Liver (tissue), 9 donors: ENCODE data around the gene CARS1. TPM values are rescaled to one million over a fixed set of nuclear protein-coding genes. Genes with fewer than 3 reads are reported as not detected.

Source experiments
- DNase-seq: peaks from one replicate; pipeline ENCODE4 v3.0.0-alpha.2; 2017; ENCODE audit warnings: low spot score
- H3K27ac ChIP-seq, 2 donors: one replicate each; pipeline ENCODE4 v1.7.0; 2013; ENCODE audit warnings: inconsistent platforms in 2 of 2, low read length in 2 of 2, control low read depth in 1 of 2, low read depth in 1 of 2, mild to moderate bottlenecking in 1 of 2
- H3K27me3 ChIP-seq, 4 donors: one replicate each; pipeline versions ENCODE4 v1.6.1 to v1.7.0; 2013; ENCODE audit warnings: low read length in 3 of 4, inconsistent platforms in 1 of 4, mild to moderate bottlenecking in 1 of 4, moderate library complexity in 1 of 4; ENCODE audit not compliant: control insufficient read depth in 4 of 4, insufficient read depth in 4 of 4
- H3K36me3 ChIP-seq, 4 donors: one replicate each; pipeline versions ENCODE4 v1.6.1 to v1.7.0; 2013; ENCODE audit warnings: low read length in 3 of 4, mild to moderate bottlenecking in 3 of 4, low read depth in 1 of 4, moderate library complexity in 1 of 4; ENCODE audit not compliant: control insufficient read depth in 4 of 4, insufficient read depth in 3 of 4
- H3K4me1 ChIP-seq, 4 donors: one replicate each; pipeline versions ENCODE4 v1.6.1 to v1.7.0; 2013; ENCODE audit warnings: low read length in 3 of 4, mild to moderate bottlenecking in 3 of 4, moderate library complexity in 1 of 4; ENCODE audit not compliant: control insufficient read depth in 4 of 4, insufficient read depth in 4 of 4
- H3K4me3 ChIP-seq, 3 donors: one replicate each; pipeline versions ENCODE4 v1.6.1 to v1.7.0; 2013; ENCODE audit warnings: low read length in 3 of 3, control low read depth in 1 of 3, low read depth in 1 of 3, mild to moderate bottlenecking in 1 of 3
- H3K9ac ChIP-seq, 2 donors: one replicate each; pipeline ENCODE4 v1.7.0; 2013; ENCODE audit warnings: low read length in 2 of 2, mild to moderate bottlenecking in 2 of 2, moderate library complexity in 2 of 2, control low read depth in 1 of 2, low read depth in 1 of 2
- H3K9me3 ChIP-seq, 4 donors: one replicate each; pipeline versions ENCODE4 v1.6.1 to v1.7.0; 2013; ENCODE audit warnings: low read length in 3 of 4; ENCODE audit not compliant: control insufficient read depth in 4 of 4
- EGR1 ChIP-seq, 2 donors: IDR thresholded peaks; 2 replicates each; pipeline ENCODE4 v1.6.1; 2016 to 2018; ENCODE audit warnings: antibody characterized with exemption in 2 of 2, low read depth in 2 of 2
- FOXA1 ChIP-seq: IDR thresholded peaks from 2 replicates; pipeline ENCODE4 v1.6.1; 2016; ENCODE audit warnings: antibody characterized with exemption
- FOXA2 ChIP-seq: IDR thresholded peaks from 2 replicates; pipeline ENCODE4 v1.6.1; 2016; ENCODE audit warnings: antibody characterized with exemption
- GABPA ChIP-seq, 2 donors: IDR thresholded peaks in 1 of 2; conservative IDR thresholded peaks in 1 of 2; 2 replicates each; pipeline ENCODE4 v1.6.1; 2016; ENCODE audit warnings: antibody characterized with exemption in 2 of 2, mild to moderate bottlenecking in 1 of 2, moderate library complexity in 1 of 2
- HNF4A ChIP-seq, 2 donors: conservative IDR thresholded peaks; 2 replicates each; pipeline ENCODE4 v1.6.1; 2016; ENCODE audit warnings: antibody characterized with exemption in 2 of 2, mild to moderate bottlenecking in 2 of 2
- HNF4G ChIP-seq: IDR thresholded peaks from 2 replicates; pipeline ENCODE4 v1.6.1; 2016; ENCODE audit warnings: antibody characterized with exemption
- JUND ChIP-seq, 2 donors: IDR thresholded peaks; 2 replicates each; pipeline ENCODE4 v1.6.1; 2016; ENCODE audit warnings: antibody characterized with exemption in 2 of 2
- NR2F2 ChIP-seq: IDR thresholded peaks from 2 replicates; pipeline ENCODE4 v1.6.1; 2016; ENCODE audit warnings: antibody characterized with exemption
- RAD21 ChIP-seq, 2 donors: IDR thresholded peaks; 2 replicates each; pipeline ENCODE4 v1.6.1; 2016; ENCODE audit warnings: antibody characterized with exemption in 2 of 2, mild to moderate bottlenecking in 2 of 2
- RXRA ChIP-seq, 2 donors: IDR thresholded peaks; 2 replicates each; pipeline ENCODE4 v1.6.1; 2017 to 2018; ENCODE audit warnings: antibody characterized with exemption in 2 of 2, mild to moderate bottlenecking in 1 of 2
- SP1 ChIP-seq: IDR thresholded peaks from 2 replicates; pipeline ENCODE4 v1.6.1; 2018; ENCODE audit warnings: antibody characterized with exemption, mild to moderate bottlenecking
- TAF1 ChIP-seq: conservative IDR thresholded peaks from 2 replicates; pipeline ENCODE4 v1.6.1; 2016; ENCODE audit warnings: antibody characterized with exemption, mild to moderate bottlenecking
- YY1 ChIP-seq: IDR thresholded peaks from 2 replicates; pipeline ENCODE4 v1.6.1; 2016; ENCODE audit warnings: antibody characterized with exemption, mild to moderate bottlenecking
- WGBS: extraction: QIAGEN DNeasy Blood & Tissue Kit; methylation state at CpG from one replicate; pipeline ENCODE4 v1.1.7; 2013; 5-methylcytosine and 5-hydroxymethylcytosine counted together
- polyA plus RNA-seq, 2 donors: library from polyadenylated mRNA; stranded (reverse) in 1 of 2; unstranded in 1 of 2; fragments of 200-250 nt in 1 of 2; fragments of >200 nt in 1 of 2; fragmentation: Nextera tagmentation in 1 of 2; extraction: Ambion mirVana in 1 of 2; gene quantifications; one replicate each; pipeline versions ENCODE4 v1.2.1 to v1.2.3, GENCODE V29; 2013 to 2015
- total RNA-seq, 2 donors: library from RNA; depleted of rRNA; stranded (reverse); fragments of >200 nt; gene quantifications; one replicate each; pipeline ENCODE4 v1.2.3, GENCODE V29; 2014
- TF ChIP-seq, protein P1 (sequence below): IDR thresholded peaks from 2 replicates; pipeline ENCODE4 v1.6.1; 2016; ENCODE audit warnings: antibody characterized with exemption
- TF ChIP-seq, protein P2 (sequence below): IDR thresholded peaks from 2 replicates; pipeline ENCODE4 v1.6.1; 2016; ENCODE audit warnings: antibody characterized with exemption
- TF ChIP-seq, protein P3 (sequence below): fragments of 150-350 bp; IDR thresholded peaks from 2 replicates; pipeline ENCODE4 v1.5.1; 2017; ENCODE audit warnings: improper control_type of control experiment, low read depth, low read length; ENCODE audit not compliant: missing input control
- TF ChIP-seq, protein P4 (sequence below): IDR thresholded peaks from 2 replicates; pipeline ENCODE4 v1.6.1; 2016; ENCODE audit warnings: antibody characterized with exemption
- TF ChIP-seq, protein P5 (sequence below): IDR thresholded peaks from 2 replicates; pipeline ENCODE4 v1.6.1; 2016; ENCODE audit warnings: antibody characterized with exemption, mild to moderate bottlenecking
- donor health status: healthy.
- donor health status: healthy.
- donor health status: healthy.
- donor health status: healthy.
- donor health status: healthy.

The CARS1 gene
- total and polyA plus RNA-seq, 4 donors, result 15.2 to 40.1 (median 22.1) TPM

DNA sequence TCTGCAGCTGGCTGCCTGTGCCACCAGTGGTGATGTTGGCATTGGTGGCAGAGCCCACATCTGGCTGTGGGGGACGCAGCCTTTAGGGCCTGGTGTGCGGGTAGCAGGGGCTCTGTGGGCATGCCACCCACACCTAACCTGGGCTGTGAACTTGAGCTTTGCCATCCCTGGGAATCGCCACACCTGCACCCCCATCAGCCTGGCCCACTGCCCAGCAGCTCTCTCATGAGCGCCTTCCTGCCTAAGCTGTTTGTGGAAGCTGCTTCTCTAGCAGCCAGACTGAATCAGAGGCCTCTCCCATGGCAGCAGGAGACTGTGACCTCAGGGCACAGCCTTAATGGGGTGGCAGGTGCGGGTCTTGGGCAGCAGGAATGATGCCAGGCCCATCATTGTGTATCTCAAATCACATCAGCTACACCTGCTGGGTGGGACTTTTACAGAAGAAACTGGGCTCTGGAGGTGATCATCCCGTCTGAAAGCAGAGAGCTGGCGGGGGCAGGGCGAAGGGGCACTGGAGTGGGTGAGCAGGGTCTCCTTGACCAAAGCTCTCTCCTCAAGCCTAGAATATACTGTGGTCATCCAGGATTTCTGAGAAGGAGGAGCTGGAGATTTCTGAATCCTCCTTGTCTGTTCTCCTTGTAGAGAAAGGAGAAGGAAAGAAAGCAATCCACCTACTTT, 17.8 kb upstream of the CARS1 start:
- H3K9me3 ChIP-seq, result no peaks in the 10 kb centered on the region
- no peak overlapping the region for H3K4me3 ChIP-seq
- no peaks in the 10 kb centered on the region for H3K4me1 ChIP-seq
- 84% methylated on average over 8 of the region's 8 CpGs for WGBS
- H3K9ac ChIP-seq, result no peak overlapping the region
- no peaks in the 10 kb centered on the region for H3K27me3 ChIP-seq
- H3K36me3 ChIP-seq, result no peaks in the 10 kb centered on the region
- H3K27ac ChIP-seq, result no peak overlapping the region
- TF ChIP-seq, protein P1, sequence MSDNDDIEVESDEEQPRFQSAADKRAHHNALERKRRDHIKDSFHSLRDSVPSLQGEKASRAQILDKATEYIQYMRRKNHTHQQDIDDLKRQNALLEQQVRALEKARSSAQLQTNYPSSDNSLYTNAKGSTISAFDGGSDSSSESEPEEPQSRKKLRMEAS, result no peak
- TF ChIP-seq GABPA (IDR thresholded peaks at IDR 0.05 in 1 of 2, conservative IDR thresholded peaks at IDR 0.05 in 1 of 2), result no peak
- TF ChIP-seq, protein P2, sequence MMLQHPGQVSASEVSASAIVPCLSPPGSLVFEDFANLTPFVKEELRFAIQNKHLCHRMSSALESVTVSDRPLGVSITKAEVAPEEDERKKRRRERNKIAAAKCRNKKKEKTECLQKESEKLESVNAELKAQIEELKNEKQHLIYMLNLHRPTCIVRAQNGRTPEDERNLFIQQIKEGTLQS, result no peak
- TF ChIP-seq TAF1, result no peak
- TF ChIP-seq NR2F2, result no peak
- TF ChIP-seq HNF4G, result no peak
- TF ChIP-seq YY1, result no peak
- no peak for TF ChIP-seq RAD21 (IDR thresholded peaks at IDR 0.05)
- TF ChIP-seq SP1, result no peak
- TF ChIP-seq RXRA (IDR thresholded peaks at IDR 0.05), result no peak
- TF ChIP-seq, protein P3, sequence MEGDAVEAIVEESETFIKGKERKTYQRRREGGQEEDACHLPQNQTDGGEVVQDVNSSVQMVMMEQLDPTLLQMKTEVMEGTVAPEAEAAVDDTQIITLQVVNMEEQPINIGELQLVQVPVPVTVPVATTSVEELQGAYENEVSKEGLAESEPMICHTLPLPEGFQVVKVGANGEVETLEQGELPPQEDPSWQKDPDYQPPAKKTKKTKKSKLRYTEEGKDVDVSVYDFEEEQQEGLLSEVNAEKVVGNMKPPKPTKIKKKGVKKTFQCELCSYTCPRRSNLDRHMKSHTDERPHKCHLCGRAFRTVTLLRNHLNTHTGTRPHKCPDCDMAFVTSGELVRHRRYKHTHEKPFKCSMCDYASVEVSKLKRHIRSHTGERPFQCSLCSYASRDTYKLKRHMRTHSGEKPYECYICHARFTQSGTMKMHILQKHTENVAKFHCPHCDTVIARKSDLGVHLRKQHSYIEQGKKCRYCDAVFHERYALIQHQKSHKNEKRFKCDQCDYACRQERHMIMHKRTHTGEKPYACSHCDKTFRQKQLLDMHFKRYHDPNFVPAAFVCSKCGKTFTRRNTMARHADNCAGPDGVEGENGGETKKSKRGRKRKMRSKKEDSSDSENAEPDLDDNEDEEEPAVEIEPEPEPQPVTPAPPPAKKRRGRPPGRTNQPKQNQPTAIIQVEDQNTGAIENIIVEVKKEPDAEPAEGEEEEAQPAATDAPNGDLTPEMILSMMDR, result no peak
- no peak for TF ChIP-seq EGR1 (IDR thresholded peaks at IDR 0.05; ENCODE audit: low read depth in 2 of 2)
- TF ChIP-seq, protein P4, sequence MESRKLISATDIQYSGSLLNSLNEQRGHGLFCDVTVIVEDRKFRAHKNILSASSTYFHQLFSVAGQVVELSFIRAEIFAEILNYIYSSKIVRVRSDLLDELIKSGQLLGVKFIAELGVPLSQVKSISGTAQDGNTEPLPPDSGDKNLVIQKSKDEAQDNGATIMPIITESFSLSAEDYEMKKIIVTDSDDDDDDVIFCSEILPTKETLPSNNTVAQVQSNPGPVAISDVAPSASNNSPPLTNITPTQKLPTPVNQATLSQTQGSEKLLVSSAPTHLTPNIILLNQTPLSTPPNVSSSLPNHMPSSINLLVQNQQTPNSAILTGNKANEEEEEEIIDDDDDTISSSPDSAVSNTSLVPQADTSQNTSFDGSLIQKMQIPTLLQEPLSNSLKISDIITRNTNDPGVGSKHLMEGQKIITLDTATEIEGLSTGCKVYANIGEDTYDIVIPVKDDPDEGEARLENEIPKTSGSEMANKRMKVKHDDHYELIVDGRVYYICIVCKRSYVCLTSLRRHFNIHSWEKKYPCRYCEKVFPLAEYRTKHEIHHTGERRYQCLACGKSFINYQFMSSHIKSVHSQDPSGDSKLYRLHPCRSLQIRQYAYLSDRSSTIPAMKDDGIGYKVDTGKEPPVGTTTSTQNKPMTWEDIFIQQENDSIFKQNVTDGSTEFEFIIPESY, result no peak
- TF ChIP-seq JUND (IDR thresholded peaks at IDR 0.05), result no peak
- TF ChIP-seq FOXA1, result no peak
- TF ChIP-seq HNF4A (conservative IDR thresholded peaks at IDR 0.05), result no peak
- no peak for TF ChIP-seq FOXA2
- TF ChIP-seq, protein P5, sequence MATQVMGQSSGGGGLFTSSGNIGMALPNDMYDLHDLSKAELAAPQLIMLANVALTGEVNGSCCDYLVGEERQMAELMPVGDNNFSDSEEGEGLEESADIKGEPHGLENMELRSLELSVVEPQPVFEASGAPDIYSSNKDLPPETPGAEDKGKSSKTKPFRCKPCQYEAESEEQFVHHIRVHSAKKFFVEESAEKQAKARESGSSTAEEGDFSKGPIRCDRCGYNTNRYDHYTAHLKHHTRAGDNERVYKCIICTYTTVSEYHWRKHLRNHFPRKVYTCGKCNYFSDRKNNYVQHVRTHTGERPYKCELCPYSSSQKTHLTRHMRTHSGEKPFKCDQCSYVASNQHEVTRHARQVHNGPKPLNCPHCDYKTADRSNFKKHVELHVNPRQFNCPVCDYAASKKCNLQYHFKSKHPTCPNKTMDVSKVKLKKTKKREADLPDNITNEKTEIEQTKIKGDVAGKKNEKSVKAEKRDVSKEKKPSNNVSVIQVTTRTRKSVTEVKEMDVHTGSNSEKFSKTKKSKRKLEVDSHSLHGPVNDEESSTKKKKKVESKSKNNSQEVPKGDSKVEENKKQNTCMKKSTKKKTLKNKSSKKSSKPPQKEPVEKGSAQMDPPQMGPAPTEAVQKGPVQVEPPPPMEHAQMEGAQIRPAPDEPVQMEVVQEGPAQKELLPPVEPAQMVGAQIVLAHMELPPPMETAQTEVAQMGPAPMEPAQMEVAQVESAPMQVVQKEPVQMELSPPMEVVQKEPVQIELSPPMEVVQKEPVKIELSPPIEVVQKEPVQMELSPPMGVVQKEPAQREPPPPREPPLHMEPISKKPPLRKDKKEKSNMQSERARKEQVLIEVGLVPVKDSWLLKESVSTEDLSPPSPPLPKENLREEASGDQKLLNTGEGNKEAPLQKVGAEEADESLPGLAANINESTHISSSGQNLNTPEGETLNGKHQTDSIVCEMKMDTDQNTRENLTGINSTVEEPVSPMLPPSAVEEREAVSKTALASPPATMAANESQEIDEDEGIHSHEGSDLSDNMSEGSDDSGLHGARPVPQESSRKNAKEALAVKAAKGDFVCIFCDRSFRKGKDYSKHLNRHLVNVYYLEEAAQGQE, result no peak
- no peak for DNase-seq
